HEK293 (cell line): ENCODE results near the gene NCAPG.

ENCODE experiments used
- CTCF ChIA-PET: fragments of 350-600 bp; formaldehyde crosslinking; extraction: SDS; loops from one replicate; lab custom pipeline; 2021; ENCODE audit warnings: antibody characterized with exemption; lab: Yijun Ruan, JAX
- POLR2A ChIA-PET: fragments of 300-600 bp; formaldehyde crosslinking; extraction: SDS; loops from one replicate; lab custom pipeline; 2020; ENCODE audit warnings: antibody characterized with exemption, inconsistent platforms; lab: Yijun Ruan, JAX
- H3K27ac ChIP-seq: fragments of 200-500 bp; sonication (Bioruptor generic); 2 replicates; pipeline ENCODE4 v1.5.1; 2014; ENCODE audit warnings: low read depth, low read length, control low read depth, inconsistent platforms; ENCODE audit errors: extremely low read depth
- H3K36me3 ChIP-seq, 2 experiments: fragments of 200-500 bp in 1 of 2; sonication (Bioruptor generic) in 1 of 2; 1 replicate in 1 of 2; 2 replicates in 1 of 2; pipeline ENCODE4 v1.5.1; 2014 to 2017; ENCODE audit warnings: inconsistent platforms in 2 of 2, low read length in 2 of 2; ENCODE audit not compliant: control insufficient read depth in 2 of 2, insufficient read depth in 1 of 2
- H3K4me1 ChIP-seq: fragments of 200-500 bp; sonication (Bioruptor generic); 2 replicates; pipeline ENCODE4 v1.5.1; 2014; ENCODE audit warnings: mild to moderate bottlenecking, low read length, inconsistent platforms; ENCODE audit not compliant: control insufficient read depth, insufficient read depth
- H3K4me3 ChIP-seq: 2 replicates; pipeline ENCODE4 v1.5.1; 2011; ENCODE audit warnings: low read depth, mild to moderate bottlenecking, control low read depth, low read length, moderate library complexity
- H3K9me3 ChIP-seq: fragments of 200-500 bp; sonication (Bioruptor generic); 2 replicates; pipeline ENCODE4 v1.5.1; 2014; ENCODE audit warnings: low read depth, low read length, inconsistent platforms; ENCODE audit not compliant: control insufficient read depth, insufficient read depth
- ATF2 ChIP-seq: fragments of 450-650 bp; formaldehyde crosslinking; IDR thresholded peaks from 2 replicates; pipeline ENCODE4 v1.5.1; 2016; ENCODE audit warnings: missing biosample characterization, missing genetic modification characterization, low read depth
- BCL11B ChIP-seq: fragments of 450-650 bp; formaldehyde crosslinking; IDR thresholded peaks from 2 replicates; pipeline ENCODE4 v1.5.1; 2016; ENCODE audit warnings: low read depth, missing biosample characterization, missing genetic modification characterization
- GLI2 ChIP-seq: fragments of 450-650 bp; formaldehyde crosslinking; IDR thresholded peaks from 2 replicates; pipeline ENCODE4; 2017; ENCODE audit warnings: missing biosample characterization, missing genetic modification characterization, low read depth, borderline replicate concordance
- GLIS2 ChIP-seq: fragments of 450-650 bp; formaldehyde crosslinking; IDR thresholded peaks from 2 replicates; pipeline ENCODE4 v1.5.1; 2016; ENCODE audit warnings: missing biosample characterization, missing genetic modification characterization
- SP2 ChIP-seq: fragments of 450-650 bp; formaldehyde crosslinking; IDR thresholded peaks from 2 replicates; pipeline ENCODE4 v1.5.1; 2016; ENCODE audit warnings: missing biosample characterization, missing genetic modification characterization
- ZBTB1 ChIP-seq: fragments of 450-650 bp; formaldehyde crosslinking; IDR thresholded peaks from 2 replicates; pipeline ENCODE4 v1.5.1; 2016; ENCODE audit warnings: missing biosample characterization, missing genetic modification characterization
- ZBTB7A ChIP-seq: fragments of 450-650 bp; formaldehyde crosslinking; IDR thresholded peaks from 2 replicates; pipeline ENCODE4 v1.5.1; 2016; ENCODE audit warnings: low read depth, missing biosample characterization, missing genetic modification characterization
- ZBTB8A ChIP-seq: fragments of 450-650 bp; formaldehyde crosslinking; IDR thresholded peaks from 2 replicates; pipeline ENCODE4 v1.5.1; 2016; ENCODE audit warnings: missing biosample characterization, missing genetic modification characterization
- ZNF114 ChIP-seq: fragments of 450-650 bp; formaldehyde crosslinking; IDR thresholded peaks from 2 replicates; pipeline ENCODE4 v1.5.0; 2017; ENCODE audit warnings: missing biosample characterization, missing genetic modification characterization
- ZNF18 ChIP-seq: fragments of 450-650 bp; formaldehyde crosslinking; IDR thresholded peaks from 2 replicates; pipeline ENCODE4 v1.5.1; 2016; ENCODE audit warnings: missing biosample characterization, missing genetic modification characterization
- ZNF2 ChIP-seq: fragments of 450-650 bp; formaldehyde crosslinking; IDR thresholded peaks from 2 replicates; pipeline ENCODE4 v1.5.1; 2016; ENCODE audit warnings: missing biosample characterization, missing genetic modification characterization
- ZNF223 ChIP-seq: fragments of 450-650 bp; formaldehyde crosslinking; IDR thresholded peaks from 2 replicates; pipeline ENCODE4 v1.5.1; 2016; ENCODE audit warnings: missing biosample characterization, missing genetic modification characterization
- ZNF280D ChIP-seq: fragments of 450-650 bp; formaldehyde crosslinking; IDR thresholded peaks from 2 replicates; pipeline ENCODE4 v1.5.1; 2016; ENCODE audit warnings: missing biosample characterization, missing genetic modification characterization
- ZNF354C ChIP-seq: fragments of 450-650 bp; formaldehyde crosslinking; IDR thresholded peaks from 2 replicates; pipeline ENCODE4 v1.5.1; 2016; ENCODE audit warnings: missing biosample characterization, missing genetic modification characterization, low read depth, borderline replicate concordance
- ZNF404 ChIP-seq: fragments of 450-650 bp; formaldehyde crosslinking; IDR thresholded peaks from 2 replicates; pipeline ENCODE4 v1.5.1; 2017; ENCODE audit warnings: missing biosample characterization, missing genetic modification characterization
- ZNF416 ChIP-seq: fragments of 450-650 bp; formaldehyde crosslinking; IDR thresholded peaks from 2 replicates; pipeline ENCODE4 v1.5.1; 2016; ENCODE audit warnings: missing biosample characterization, missing genetic modification characterization
- ZNF558 ChIP-seq: fragments of 450-650 bp; formaldehyde crosslinking; IDR thresholded peaks from 2 replicates; pipeline ENCODE4 v1.5.1; 2016; ENCODE audit warnings: missing biosample characterization, missing genetic modification characterization
- ZNF747 ChIP-seq: fragments of 450-650 bp; formaldehyde crosslinking; IDR thresholded peaks from 2 replicates; pipeline ENCODE4 v1.5.1; 2016; ENCODE audit warnings: missing biosample characterization, missing genetic modification characterization
- ZNF843 ChIP-seq: fragments of 450-650 bp; formaldehyde crosslinking; IDR thresholded peaks from 2 replicates; pipeline ENCODE4 v1.5.1; 2016; ENCODE audit warnings: missing biosample characterization, missing genetic modification characterization
- ZSCAN30 ChIP-seq: fragments of 450-650 bp; IDR thresholded peaks from 2 replicates; pipeline ENCODE4 v1.5.1; 2018; ENCODE audit warnings: missing biosample characterization, mild to moderate bottlenecking, missing genetic modification characterization, moderate library complexity

NCAPG gene

GRCh38 chr4:17765514-17766286, 45.1 kb upstream of the NCAPG start:
- Histone ChIP-seq H3K4me1 (no peaks in the 10 kb centered on the region), H3K4me3 (no peak overlapping the region), H3K27ac (no peak overlapping the region), H3K36me3 (no peaks in the 10 kb centered on the region), H3K9me3 (no peaks in the 10 kb centered on the region)
- ChIA-PET CTCF (no interaction called here), POLR2A (no interaction called here)
- TF ChIP-seq ZNF2 (tag by site-specific recombination), result no peak
- no peak for TF ChIP-seq ZNF18
- no peak for TF ChIP-seq ZNF416 (tag by site-specific recombination)
- TF ChIP-seq ZNF747 (tag by site-specific recombination), result no peak
- no peak for TF ChIP-seq GLIS2 (tag by site-specific recombination)
- TF ChIP-seq ZBTB1 (tag by site-specific recombination), result no peak
- TF ChIP-seq ZNF843 (tag by site-specific recombination), result no peak
- no peak for TF ChIP-seq ZNF354C (tag by site-specific recombination)
- no peak for TF ChIP-seq SP2 (tag by site-specific recombination)
- TF ChIP-seq ZNF404 (tag by site-specific recombination), result no peak
- no peak for TF ChIP-seq ZSCAN30 (tag by site-specific recombination)
- no peak for TF ChIP-seq GLI2 (tag by site-specific recombination)
- no peak for TF ChIP-seq ZBTB8A (tag by site-specific recombination)
- TF ChIP-seq ATF2 (tag by site-specific recombination), result no peak
- no peak for TF ChIP-seq ZNF280D (tag by site-specific recombination)
- no peak for TF ChIP-seq ZNF114
- TF ChIP-seq ZBTB7A (tag by site-specific recombination), result no peak
- TF ChIP-seq ZNF223 (tag by site-specific recombination), result no peak

- H3K36me3 ChIP-seq, result no peaks in the 10 kb centered on the region
- no peak overlapping the region for H3K4me3 ChIP-seq
- H3K27ac ChIP-seq, result no peak overlapping the region
- TF ChIP-seq BCL11B (tag by site-specific recombination) (no peak), ZNF558 (tag by site-specific recombination) (no peak)
- H3K9me3 ChIP-seq, result no peaks in the 10 kb centered on the region
- POLR2A ChIA-PET, result no interaction called here
- CTCF ChIA-PET, result no interaction called here
- no peaks in the 10 kb centered on the region for H3K4me1 ChIP-seq
Observed at GRCh38 chr4:17766826-17767458, 43.8 kb upstream of the NCAPG start.
